Measurements from ENCODE around the gene CFAP46. TPM values are rescaled to one million over a fixed set of nuclear protein-coding genes. Genes with fewer than 3 reads are reported as not detected.

The CFAP46 gene
- total and polyA plus RNA-seq, 12 donors: 0.36 to 1.9 (median 1.1) TPM

DNA sequence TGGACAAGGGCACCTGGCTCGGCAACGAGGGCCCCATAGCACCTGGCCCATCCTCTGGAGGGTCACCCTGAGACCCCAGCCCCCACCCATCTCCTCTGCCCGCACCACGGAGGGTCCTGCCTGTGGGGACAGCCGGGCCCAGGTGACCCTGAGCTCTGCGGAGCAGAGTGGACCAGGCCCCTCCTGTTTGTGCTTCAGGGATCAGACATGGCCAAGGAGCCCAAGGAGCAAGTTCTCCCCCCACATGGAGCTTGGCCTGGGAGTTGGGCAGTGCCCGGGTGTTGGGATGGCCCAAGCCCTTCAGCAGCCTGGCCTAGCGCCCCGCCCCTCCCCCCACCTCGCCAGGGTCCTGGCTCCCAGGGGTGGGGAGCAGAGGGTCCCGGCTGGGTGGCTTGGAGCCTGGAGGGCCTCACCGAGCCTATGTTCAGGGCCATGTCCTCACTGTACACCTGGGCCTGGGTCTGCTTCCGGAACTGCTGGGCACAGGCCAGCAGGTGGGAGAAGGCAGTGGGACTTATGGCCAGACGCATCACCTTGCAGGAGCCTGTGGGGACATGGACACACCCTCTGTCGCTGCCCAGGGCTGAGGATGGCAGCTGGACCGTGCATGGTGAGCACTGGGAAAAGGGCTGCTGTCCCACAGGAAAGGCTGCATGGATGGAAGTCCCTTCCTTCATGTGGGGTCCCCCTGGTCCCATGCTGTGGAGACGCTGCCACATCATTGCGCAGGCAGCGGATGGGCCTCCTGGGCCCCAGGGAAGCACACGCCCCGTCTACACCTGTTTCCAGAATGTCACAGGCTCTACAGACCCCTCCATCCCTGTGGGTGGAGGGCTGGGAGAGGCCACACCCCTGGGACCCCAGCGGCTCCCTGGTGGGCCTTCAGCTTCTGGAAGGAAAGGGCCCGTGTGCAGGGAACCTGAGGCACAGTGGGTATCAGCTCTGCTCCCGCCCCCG is 107.2 kb downstream of the CFAP46 start:
- ATAC-seq (peak in 1 of 8 donors; percentile 9), DNase-seq (no peak)
- no peak for TF ChIP-seq CTCF (IDR thresholded peaks at IDR 0.05)
- Histone ChIP-seq H3K9me3 (no peaks in the 10 kb centered on the region), H3K27me3 (peaks cover 0 to 73% (median 44%) of the 10 kb centered on the region in 7 donors), H3K4me1 (peaks cover 0 to 8% (median 0%) of the 10 kb centered on the region in 9 donors), H3K4me3 (no peak overlapping the region), H3K36me3 (no peaks in the 10 kb centered on the region), H3K27ac (no peak overlapping the region)
- intact Hi-C loops (cut with DNase I): loop anchor here in 5 of 10 donors (5.0 to 10.0 kb wide), 2 partner anchors 287 to 290 kb away; no protein-coding TSS in a partner anchor
- WGBS, 2 donors: 83 to 86% methylated on average over 25 of the region's 25 CpGs

DNA sequence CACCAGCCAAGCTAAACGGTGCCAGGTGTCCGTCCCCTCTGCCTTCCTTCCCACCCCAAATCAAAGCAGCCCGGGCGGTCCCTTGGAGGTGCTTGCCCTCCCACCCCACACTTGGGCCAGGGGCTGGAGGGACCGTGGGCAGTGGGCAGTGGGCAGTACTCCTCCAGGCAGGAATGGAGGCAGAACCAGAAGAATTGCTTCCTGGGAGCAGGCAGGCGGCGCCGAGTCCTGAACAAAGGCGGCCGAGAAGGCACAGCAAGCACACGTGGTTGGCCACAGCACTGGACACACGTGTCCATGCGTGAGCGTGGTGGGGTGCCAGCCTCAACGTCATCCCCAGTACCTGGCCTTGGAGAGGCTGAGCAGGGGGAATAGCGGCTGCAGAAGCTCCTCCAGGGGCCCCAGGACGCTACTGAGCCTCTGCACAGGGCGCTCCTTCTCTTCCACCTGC is 108.0 kb downstream of the CFAP46 start:
- Histone ChIP-seq H3K9me3 (no peaks in the 10 kb centered on the region), H3K27me3 (peaks cover 0 to 76% (median 44%) of the 10 kb centered on the region in 7 donors), H3K4me3 (no peak overlapping the region), H3K4me1 (peaks cover 0 to 8% (median 0%) of the 10 kb centered on the region in 9 donors), H3K36me3 (no peaks in the 10 kb centered on the region), H3K27ac (no peak overlapping the region)
- intact Hi-C loops (cut with DNase I): loop anchor here in 3 of 10 donors (10.0 kb wide), 1 partner anchor 290 kb away; no protein-coding TSS in a partner anchor
- no peak for ATAC-seq
- WGBS, 2 donors: 88 to 91% methylated on average over 18 of the region's 18 CpGs
- no peak for DNase-seq
- TF ChIP-seq CTCF (IDR thresholded peaks at IDR 0.05): no peak

DNA sequence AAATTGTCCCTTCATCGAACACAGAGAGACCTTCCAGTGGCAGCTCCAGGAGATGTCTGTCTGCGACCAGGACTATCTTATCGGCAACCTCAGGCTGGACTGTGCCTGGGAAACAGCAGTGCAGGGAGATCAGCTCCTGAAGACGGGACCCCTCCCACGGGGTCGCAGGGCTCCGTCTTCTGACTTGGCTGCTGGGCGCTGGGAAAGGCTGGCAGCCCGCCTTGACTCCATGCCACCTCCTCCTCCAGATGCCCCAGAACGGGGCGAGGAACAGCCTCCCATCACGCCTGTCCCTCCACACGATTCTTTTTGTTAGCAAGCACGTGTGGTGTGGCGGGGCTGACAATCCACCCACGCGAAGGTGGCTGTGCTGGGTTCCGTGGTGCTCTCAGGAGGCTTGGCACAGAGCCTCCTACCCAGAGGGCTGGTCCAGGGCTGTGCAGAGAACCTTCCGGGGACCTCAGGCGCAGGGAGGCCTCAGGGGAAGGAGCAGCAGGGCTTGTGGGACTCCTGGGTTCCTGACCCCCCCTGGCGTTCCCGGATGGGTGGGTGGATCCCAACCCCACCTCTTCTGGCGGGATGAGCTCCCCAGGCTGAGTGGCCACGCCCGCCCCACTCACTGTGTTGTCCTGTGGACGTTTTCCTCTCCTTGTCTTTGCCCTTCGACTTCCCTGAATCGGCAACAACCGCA is 108.8 kb downstream of the CFAP46 start:
- TF ChIP-seq CTCF (IDR thresholded peaks at IDR 0.05): no peak
- peaks cover 0 to 8% (median 0%) of the 10 kb centered on the region in 9 donors for H3K4me1 ChIP-seq

More for the DNA sequence above, 108.8 kb downstream of the CFAP46 start:
- ATAC-seq (no peak), DNase-seq (no peak)
- H3K27me3 ChIP-seq: peaks cover 0 to 69% (median 44%) of the 10 kb centered on the region in 7 donors
- H3K36me3 ChIP-seq: no peaks in the 10 kb centered on the region
- intact Hi-C loops (cut with DNase I): loop anchor here in 3 of 10 donors (10.0 kb wide), 1 partner anchor 291 kb away; no protein-coding TSS in a partner anchor
- H3K9me3 ChIP-seq: no peaks in the 10 kb centered on the region
- no peak overlapping the region for H3K27ac ChIP-seq
- H3K4me3 ChIP-seq: no peak overlapping the region
- WGBS, 2 donors: 59 to 60% methylated on average over 29 of the region's 29 CpGs
